Effector memory CD4-positive, alpha-beta T cell (primary cell): ENCODE measurements around the gene TMEM201.
"Not testable (repeated sequence)": the region's sequence is repeated elsewhere in the genome, so short reads cannot be mapped to it uniquely, and the experiment has no call there.

Experiments
- DNase-seq, 3 donors: peaks; one replicate each; pipeline ENCODE4 v3.0.0-alpha.2; 2020
- H3K27ac ChIP-seq: 2 replicates; pipeline ENCODE4 v1.7.0; 2013; ENCODE audit warnings: mild to moderate bottlenecking, low read length, moderate library complexity; ENCODE audit not compliant: insufficient read depth, poor library complexity, severe bottlenecking
- H3K27me3 ChIP-seq: replicated peaks from 2 replicates; pipeline ENCODE4 v1.7.0; 2013; ENCODE audit warnings: mild to moderate bottlenecking, low read length; ENCODE audit not compliant: insufficient read depth, control insufficient read depth, poor library complexity, severe bottlenecking
- H3K36me3 ChIP-seq: 2 replicates; pipeline ENCODE4 v1.7.0; 2013; ENCODE audit warnings: mild to moderate bottlenecking, low read length, moderate library complexity; ENCODE audit not compliant: control insufficient read depth, insufficient read depth
- H3K4me1 ChIP-seq: 2 replicates; pipeline ENCODE4 v1.7.0; 2013; ENCODE audit warnings: low read length, mild to moderate bottlenecking; ENCODE audit not compliant: control insufficient read depth, insufficient read depth, poor library complexity, severe bottlenecking
- H3K4me3 ChIP-seq: 2 replicates; pipeline ENCODE4 v1.7.0; 2013; ENCODE audit warnings: low read length, low read depth, mild to moderate bottlenecking; ENCODE audit not compliant: insufficient read depth, poor library complexity, severe bottlenecking
- H3K9me3 ChIP-seq: 2 replicates; pipeline ENCODE4 v1.7.0; 2013; ENCODE audit warnings: mild to moderate bottlenecking, low read length, moderate library complexity; ENCODE audit not compliant: control insufficient read depth

TMEM201 gene

GRCh38 chr1:9615316-9616063 is 26.8 kb downstream of the TMEM201 start:
- peak in 1 of 3 donors; percentile 5 for DNase-seq
- no peak overlapping the region for H3K4me3 ChIP-seq
- H3K27me3 ChIP-seq: no peaks in the 10 kb centered on the region
- H3K9me3 ChIP-seq: no peaks in the 10 kb centered on the region
- no peak overlapping the region for H3K27ac ChIP-seq
- H3K36me3 ChIP-seq: peaks cover 9% of the 10 kb centered on the region
- no peaks in the 10 kb centered on the region for H3K4me1 ChIP-seq

GRCh38 chr1:9618909-9619679 is 30.4 kb downstream of the TMEM201 start:
- Histone ChIP-seq H3K27ac (no peak overlapping the region), H3K36me3 (no peaks in the 10 kb centered on the region), H3K4me1 (no peaks in the 10 kb centered on the region), H3K27me3 (no peaks in the 10 kb centered on the region), H3K9me3 (no peaks in the 10 kb centered on the region), H3K4me3 (no peak overlapping the region)
- DNase-seq: no peak

- Histone ChIP-seq H3K36me3 (no peaks in the 10 kb centered on the region), H3K4me3 (no peak overlapping the region), H3K27me3 (no peaks in the 10 kb centered on the region), H3K9me3 (no peaks in the 10 kb centered on the region), H3K27ac (no peak overlapping the region), H3K4me1 (peaks cover 1% of the 10 kb centered on the region)
- DNase-seq: no peak
Observed at GRCh38 chr1:9621032-9621431, 32.3 kb downstream of the TMEM201 start.

GRCh38 chr1:9624081-9624480 is 35.4 kb downstream of the TMEM201 start:
- H3K4me1 ChIP-seq: peaks cover 26% of the 10 kb centered on the region

GRCh38 chr1:9625030-9625429 is 36.3 kb downstream of the TMEM201 start:
- H3K27me3 ChIP-seq, DNase-seq, H3K9me3 ChIP-seq, H3K4me3 ChIP-seq, H3K36me3 ChIP-seq, H3K27ac ChIP-seq: not testable (repeated sequence)
- H3K4me1 ChIP-seq: peaks cover 27% of the 10 kb centered on the region

More at GRCh38 chr1:9624081-9624480, 35.4 kb downstream of the TMEM201 start:
- Histone ChIP-seq H3K27ac (no peak overlapping the region), H3K9me3 (no peaks in the 10 kb centered on the region), H3K27me3 (no peaks in the 10 kb centered on the region), H3K4me3 (no peak overlapping the region), H3K36me3 (no peaks in the 10 kb centered on the region)
- no peak for DNase-seq

GRCh38 chr1:9626201-9626608 is 37.5 kb downstream of the TMEM201 start:
- Histone ChIP-seq H3K4me3 (peak overlapping the region; percentile 52), H3K36me3 (no peaks in the 10 kb centered on the region), H3K27me3 (no peaks in the 10 kb centered on the region), H3K27ac (no peak overlapping the region), H3K9me3 (no peaks in the 10 kb centered on the region), H3K4me1 (peaks cover 27% of the 10 kb centered on the region)
- DNase-seq: peak in 1 of 3 donors; percentile 7

- Histone ChIP-seq H3K4me3 (peak overlapping the region; percentile 33), H3K27ac (peak overlapping the region; percentile 84), H3K27me3 (no peaks in the 10 kb centered on the region), H3K36me3 (no peaks in the 10 kb centered on the region), H3K9me3 (no peaks in the 10 kb centered on the region), H3K4me1 (peaks cover 27% of the 10 kb centered on the region)
- DNase-seq: peak; percentile 45 to 57 (median 45)
Observed at GRCh38 chr1:9628541-9629444, 40.1 kb downstream of the TMEM201 start.

- peak; percentile 46 to 62 (median 55) for DNase-seq
- H3K9me3 ChIP-seq: no peaks in the 10 kb centered on the region
- peak overlapping the region; percentile 60 for H3K4me3 ChIP-seq
- peaks cover 27% of the 10 kb centered on the region for H3K4me1 ChIP-seq
- H3K27ac ChIP-seq: peak overlapping the region; percentile 84
- H3K36me3 ChIP-seq: peaks cover 3% of the 10 kb centered on the region
- H3K27me3 ChIP-seq: no peaks in the 10 kb centered on the region
Observed at GRCh38 chr1:9629445-9630201, 40.9 kb downstream of the TMEM201 start.
